Osteocyte (in vitro differentiated cells): Measurements from ENCODE around the gene SWI5. TPM values are rescaled to one million over a fixed set of nuclear protein-coding genes. Genes with fewer than 3 reads are reported as not detected.
A peak's percentile ranks its signal among the peaks of the same experiment; 100 is the strongest.
"Not testable (repeated sequence)": the region's sequence is repeated elsewhere in the genome, so short reads cannot be mapped to it uniquely, and the experiment has no call there.

ENCODE experiments used
- DNase-seq: peaks from one replicate; pipeline ENCODE4 v3.0.0; 2021; ENCODE audit warnings: mixed read lengths; ENCODE audit not compliant: unreplicated experiment; ENCODE audit errors: extremely low spot score
- H3K27ac Mint-ChIP-seq: one replicate; pipeline ENCODE4 v1.8.0; 2021; ENCODE audit warnings: mild to moderate bottlenecking, mixed read lengths; ENCODE audit not compliant: unreplicated experiment
- H3K27me3 Mint-ChIP-seq: one replicate; pipeline ENCODE4 v1.8.0; 2021; ENCODE audit warnings: mixed read lengths; ENCODE audit not compliant: unreplicated experiment
- H3K36me3 Mint-ChIP-seq: one replicate; pipeline ENCODE4 v1.8.0; 2021; ENCODE audit warnings: mixed read lengths; ENCODE audit not compliant: unreplicated experiment
- H3K4me1 Mint-ChIP-seq: one replicate; pipeline ENCODE4 v1.8.0; 2021; ENCODE audit warnings: mixed read lengths; ENCODE audit not compliant: unreplicated experiment
- H3K4me3 Mint-ChIP-seq: one replicate; pipeline ENCODE4 v1.8.0; 2021; ENCODE audit warnings: mild to moderate bottlenecking, moderate library complexity, mixed read lengths; ENCODE audit not compliant: unreplicated experiment
- H3K9me3 Mint-ChIP-seq: one replicate; pipeline ENCODE4 v1.8.0; 2021; ENCODE audit warnings: mixed read lengths; ENCODE audit not compliant: unreplicated experiment
- CTCF ChIP-seq: fragments of 200-600 bp; sonication (generic); IDR thresholded peaks from 2 replicates; pipeline ENCODE4 v1.5.0; 2021; ENCODE audit warnings: antibody characterized with exemption, mild to moderate bottlenecking, moderate library complexity
- long read RNA-seq: library from polyadenylated mRNA; unstranded; transcript quantifications from one replicate; pipeline ENCODE4 v2.0.0, GENCODE V29; 2021
- total RNA-seq: library from RNA; stranded (reverse); gene quantifications from 2 replicates; pipeline ENCODE4 v1.2.1, GENCODE V29; 2021

The SWI5 gene
- 24.7 and 26.4 TPM in 2 replicates for total RNA-seq
- long read RNA-seq, transcript SWI5-203 (5 exons, 763 nt) = major isoform, 10 of 12 reads
- long read RNA-seq, partial matches to known transcripts = 2 of 12 reads
- long read RNA-seq, other reads (novel, unspliced or antisense) = 0 of 12 reads

GRCh38 chr9:128276008-128276573, at the start of gene SWI5:
Gene SWI5, plus strand, starts transcription at chr9:128276276.
- DNase-seq = peak; percentile 100
- peaks cover 26% of the 10 kb centered on the region for H3K36me3 Mint-ChIP-seq
- peak within 1 kb of the TSS; percentile 97 for H3K4me3 Mint-ChIP-seq
- no peaks in the 10 kb centered on the region for H3K9me3 Mint-ChIP-seq
- H3K4me1 Mint-ChIP-seq = peaks cover 35% of the 10 kb centered on the region
- peak within 1 kb of the TSS; percentile 95 for H3K27ac Mint-ChIP-seq
- no peaks in the 10 kb centered on the region for H3K27me3 Mint-ChIP-seq
- TF ChIP-seq CTCF = no peak

GRCh38 chr9:128226412-128226801, 49.7 kb upstream of the SWI5 start:
- H3K9me3 Mint-ChIP-seq = no peaks in the 10 kb centered on the region
- H3K4me1 Mint-ChIP-seq = no peaks in the 10 kb centered on the region
- H3K36me3 Mint-ChIP-seq = peaks cover 8% of the 10 kb centered on the region
- H3K27ac Mint-ChIP-seq = no peak overlapping the region
- no peak for TF ChIP-seq CTCF
- no peak overlapping the region for H3K4me3 Mint-ChIP-seq
- H3K27me3 Mint-ChIP-seq = no peaks in the 10 kb centered on the region
- DNase-seq = no peak

- not testable (repeated sequence) for H3K9me3 Mint-ChIP-seq, H3K36me3 Mint-ChIP-seq, H3K27ac Mint-ChIP-seq, H3K4me1 Mint-ChIP-seq, H3K4me3 Mint-ChIP-seq, H3K27me3 Mint-ChIP-seq, DNase-seq
These were observed 45.2 kb upstream of the SWI5 start for GRCh38 chr9:128230897-128231296.

GRCh38 chr9:128231638-128232527, 44.2 kb upstream of the SWI5 start:
- Mint-ChIP-seq H3K4me1 (no peaks in the 10 kb centered on the region), H3K36me3 (peaks cover 4% of the 10 kb centered on the region), H3K27me3 (no peaks in the 10 kb centered on the region), H3K27ac (no peak overlapping the region), H3K4me3 (no peak overlapping the region), H3K9me3 (no peaks in the 10 kb centered on the region)
- no peak for DNase-seq
- no peak for TF ChIP-seq CTCF

GRCh38 chr9:128232528-128233428, 43.3 kb upstream of the SWI5 start:
- Mint-ChIP-seq H3K9me3 (no peaks in the 10 kb centered on the region), H3K27ac (no peak overlapping the region), H3K4me1 (no peaks in the 10 kb centered on the region), H3K27me3 (no peaks in the 10 kb centered on the region), H3K4me3 (no peak overlapping the region), H3K36me3 (peaks cover 4% of the 10 kb centered on the region)
- DNase-seq = no peak
- no peak for TF ChIP-seq CTCF
